CD4-positive, alpha-beta T cell treated with Interleukin-4 for 1 hour (primary cell): ENCODE data around the gene TMED5.

Experiments used
- DNase-seq, 2 donors: peaks; one replicate each; pipeline ENCODE4 v3.0.0-alpha.2; 2020 to 2022

Gene TMED5

GRCh38 chr1:93113127-93113526 lies 67.1 kb downstream of the TMED5 start:
- DNase-seq, result no peak

GRCh38 chr1:93111561-93111960 lies 68.7 kb downstream of the TMED5 start:
- no peak for DNase-seq

GRCh38 chr1:93111065-93111464 lies 69.1 kb downstream of the TMED5 start:
- DNase-seq, result no peak

- DNase-seq, result no peak
Observed at GRCh38 chr1:93109578-93109977, 70.6 kb downstream of the TMED5 start.

GRCh38 chr1:93108335-93108734 lies 71.9 kb downstream of the TMED5 start:
- DNase-seq, result no peak

GRCh38 chr1:93107395-93107794 lies 72.8 kb downstream of the TMED5 start:
- DNase-seq, result no peak

GRCh38 chr1:93106226-93106625 lies 74.0 kb downstream of the TMED5 start:
- DNase-seq, result no peak

- no peak for DNase-seq
Observed at GRCh38 chr1:93102142-93102541, 78.1 kb downstream of the TMED5 start.
